ENCODE measurements around the gene SIAH3. TPM values are rescaled to one million over a fixed set of nuclear protein-coding genes. Genes with fewer than 3 reads are reported as not detected.
"Not testable (repeated sequence)": the region's sequence is repeated elsewhere in the genome, so short reads cannot be mapped to it uniquely, and the experiment has no call there.

SIAH3 gene, protein sequence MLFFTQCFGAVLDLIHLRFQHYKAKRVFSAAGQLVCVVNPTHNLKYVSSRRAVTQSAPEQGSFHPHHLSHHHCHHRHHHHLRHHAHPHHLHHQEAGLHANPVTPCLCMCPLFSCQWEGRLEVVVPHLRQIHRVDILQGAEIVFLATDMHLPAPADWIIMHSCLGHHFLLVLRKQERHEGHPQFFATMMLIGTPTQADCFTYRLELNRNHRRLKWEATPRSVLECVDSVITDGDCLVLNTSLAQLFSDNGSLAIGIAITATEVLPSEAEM
- under 1 TPM; 0.65 to 0.90 (median 0.82) TPM for polyA plus RNA-seq (ENCODE audit: insufficient read length in 4 of 4)

DNA sequence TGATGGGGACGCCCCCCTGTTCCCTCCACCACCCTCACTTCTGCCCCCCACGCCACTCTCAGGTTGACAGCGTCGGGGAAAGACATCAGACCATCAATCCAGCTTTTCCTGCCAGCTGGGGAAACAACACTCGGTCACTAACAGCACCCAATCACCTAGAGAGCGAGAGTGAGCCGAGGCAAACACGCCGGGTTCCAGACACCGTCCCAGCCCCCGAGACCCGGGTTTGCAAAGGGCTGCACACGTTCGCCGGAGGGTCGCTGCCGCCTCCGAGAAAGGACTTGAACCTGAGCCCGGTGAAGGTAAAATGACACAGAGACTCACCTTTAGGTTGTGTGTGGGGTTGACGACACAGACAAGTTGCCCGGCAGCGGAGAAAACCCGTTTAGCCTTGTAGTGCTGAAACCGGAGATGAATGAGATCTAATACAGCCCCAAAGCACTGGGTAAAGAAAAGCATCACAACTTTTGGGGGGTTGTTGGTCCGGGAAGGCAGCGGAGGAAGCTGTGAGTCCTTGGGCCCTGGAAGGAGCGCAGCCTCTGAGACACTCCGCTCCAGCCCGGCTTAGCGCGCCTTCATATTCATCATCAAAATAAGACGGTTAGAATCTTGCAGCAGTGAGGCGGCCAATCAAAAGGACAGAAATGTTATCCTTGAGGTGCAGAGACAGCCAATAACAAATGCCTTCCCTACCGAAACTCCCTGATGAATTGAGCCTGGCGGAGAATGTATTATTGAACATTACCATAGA lies at the start of gene SIAH3:
SIAH3 (minus strand) TSS at position 583 of the 751 bp plus-strand sequence; CDS start at position 459, 124 bp downstream.
- DNase-seq (ENCODE audit: low read depth in 4 of 4, low spot score in 3 of 4), result no peak

DNA sequence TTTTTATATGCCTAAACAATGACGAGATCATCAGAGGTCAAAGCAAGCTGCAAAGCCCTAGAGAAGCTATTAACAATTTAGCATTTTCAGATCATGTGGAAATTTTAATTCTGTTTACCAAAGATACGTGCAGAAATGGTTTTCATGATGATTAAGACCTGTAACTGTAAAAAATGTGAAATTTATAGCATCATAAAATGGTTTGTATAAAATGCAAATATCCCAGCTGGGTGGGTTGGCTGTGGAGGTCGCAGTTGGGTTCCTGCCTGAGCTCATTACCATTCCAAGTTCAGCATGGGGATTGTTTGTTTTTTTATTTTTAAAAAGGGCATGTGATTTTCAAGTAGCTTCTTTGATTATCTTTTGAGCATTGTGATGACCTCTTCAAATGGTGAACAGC lies 47.9 kb upstream of the SIAH3 start:
- DNase-seq (ENCODE audit: low read depth in 4 of 4, low spot score in 3 of 4), result no peak

- DNase-seq (ENCODE audit: low read depth in 4 of 4, low spot score in 3 of 4), result no peak
Measured at GRCh38 chr13:45897562-45897961, 46.0 kb upstream of the SIAH3 start.

DNA sequence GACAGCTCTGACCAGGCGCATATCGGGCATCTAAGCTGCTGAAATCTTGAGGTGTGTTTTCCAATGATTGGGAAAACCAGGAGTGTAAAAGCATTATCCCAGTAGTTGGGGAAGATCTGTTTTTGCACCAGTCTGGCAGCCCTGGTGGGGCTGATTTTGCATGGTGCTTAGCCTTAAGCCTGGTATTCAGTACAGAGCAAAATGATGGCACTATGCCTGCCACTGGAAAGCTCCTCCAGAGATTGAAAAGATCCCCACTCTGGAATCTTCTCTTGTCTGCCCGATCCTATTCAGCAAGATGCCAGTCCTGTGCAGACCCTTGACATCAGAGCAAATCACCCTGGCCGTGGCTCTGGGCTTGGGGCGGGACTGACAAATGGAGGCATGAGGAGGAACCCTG lies 44.7 kb upstream of the SIAH3 start:
- DNase-seq (ENCODE audit: low read depth in 4 of 4, low spot score in 3 of 4), result no peak

GRCh38 chr13:45895881-45896280 lies 44.3 kb upstream of the SIAH3 start:
- DNase-seq (ENCODE audit: low read depth in 4 of 4, low spot score in 3 of 4), result peak in 3 of 4 donors; percentile 39 to 59 (median 59)

- DNase-seq (ENCODE audit: low read depth in 4 of 4, low spot score in 3 of 4), result no peak
Measured at GRCh38 chr13:45892513-45892912, 41.0 kb upstream of the SIAH3 start.

- DNase-seq (ENCODE audit: low read depth in 4 of 4, low spot score in 3 of 4), result no peak
Measured at GRCh38 chr13:45889590-45890243, 38.2 kb upstream of the SIAH3 start.

GRCh38 chr13:45886466-45886865 lies 34.9 kb upstream of the SIAH3 start:
- no peak for DNase-seq (ENCODE audit: low read depth in 4 of 4, low spot score in 3 of 4)

- DNase-seq (ENCODE audit: low read depth in 4 of 4, low spot score in 3 of 4), result no peak
Measured at GRCh38 chr13:45885194-45885593, 33.6 kb upstream of the SIAH3 start.

DNA sequence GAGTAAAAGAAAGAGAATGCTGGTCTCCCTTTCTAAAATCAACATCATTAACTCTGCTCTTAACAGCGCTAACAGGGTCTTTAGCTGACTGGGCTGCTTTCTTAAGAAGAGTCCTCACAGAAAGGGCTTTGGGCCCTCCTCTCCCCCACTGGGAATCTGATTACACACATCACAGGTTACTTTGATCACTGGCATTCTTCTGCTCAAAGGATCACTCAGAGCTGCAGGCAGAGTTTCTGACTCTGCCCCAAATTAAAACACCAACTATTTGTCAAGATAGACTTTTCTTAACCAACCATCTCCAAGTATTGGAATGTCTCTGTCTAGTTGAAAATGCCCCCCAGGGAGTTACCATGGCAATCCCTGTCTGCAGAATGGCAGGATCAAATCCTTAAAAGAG lies 31.1 kb upstream of the SIAH3 start:
- no peak for DNase-seq (ENCODE audit: low read depth in 4 of 4, low spot score in 3 of 4)

DNA sequence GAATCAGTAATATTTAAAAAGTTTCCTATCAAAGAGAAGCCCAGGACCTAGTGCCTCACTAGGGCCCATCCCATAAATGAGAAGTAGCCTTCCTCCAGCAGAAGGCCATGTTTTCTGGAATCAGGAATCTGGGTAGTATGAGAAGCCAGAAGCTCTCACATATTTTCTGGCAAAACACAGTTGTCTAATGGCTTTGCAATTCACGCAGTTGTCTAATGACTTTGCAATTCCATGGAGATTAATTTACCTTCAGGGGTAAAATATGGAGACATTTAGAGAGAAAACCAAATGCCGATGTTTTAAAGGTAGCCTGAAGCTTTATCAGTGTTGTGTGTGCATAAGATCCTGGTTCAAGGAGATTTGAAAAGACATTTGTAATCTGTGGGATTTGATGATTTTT lies 29.8 kb upstream of the SIAH3 start:
- no peak for DNase-seq (ENCODE audit: low read depth in 4 of 4, low spot score in 3 of 4)

DNA sequence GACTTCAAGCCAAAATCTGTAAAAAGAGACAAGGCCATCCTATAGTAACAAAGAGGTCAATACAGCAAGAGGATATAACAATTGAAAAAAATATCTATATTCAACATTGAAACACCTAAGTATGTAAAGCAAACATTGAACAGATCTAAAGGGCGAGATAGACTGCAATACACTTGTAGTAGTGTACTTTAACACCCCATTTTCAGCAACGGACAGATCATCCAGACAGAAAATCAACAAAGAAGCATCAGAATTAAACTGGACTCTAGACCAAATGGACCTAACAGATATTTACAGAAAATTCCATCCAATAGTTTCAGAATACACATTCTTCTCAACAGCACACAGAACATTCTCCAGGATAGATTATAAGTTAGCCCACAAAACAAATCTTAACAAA lies 28.7 kb upstream of the SIAH3 start:
- no peak for DNase-seq (ENCODE audit: low read depth in 4 of 4, low spot score in 3 of 4)

GRCh38 chr13:45879666-45880065 lies 28.1 kb upstream of the SIAH3 start:
- no peak for DNase-seq (ENCODE audit: low read depth in 4 of 4, low spot score in 3 of 4)

GRCh38 chr13:45878966-45879365 lies 27.4 kb upstream of the SIAH3 start:
- DNase-seq (ENCODE audit: low read depth in 4 of 4, low spot score in 3 of 4), result no peak

GRCh38 chr13:45876781-45877180 lies 25.2 kb upstream of the SIAH3 start:
- no peak for DNase-seq (ENCODE audit: low read depth in 4 of 4, low spot score in 3 of 4)

- DNase-seq (ENCODE audit: low read depth in 4 of 4, low spot score in 3 of 4), result no peak
Measured at GRCh38 chr13:45875951-45876350, 24.4 kb upstream of the SIAH3 start.

- DNase-seq (ENCODE audit: low read depth in 4 of 4, low spot score in 3 of 4), result no peak
Measured at GRCh38 chr13:45873491-45874325, 22.2 kb upstream of the SIAH3 start.

- no peak for DNase-seq (ENCODE audit: low read depth in 4 of 4, low spot score in 3 of 4)
Measured at GRCh38 chr13:45872566-45872965, 21.0 kb upstream of the SIAH3 start.

DNA sequence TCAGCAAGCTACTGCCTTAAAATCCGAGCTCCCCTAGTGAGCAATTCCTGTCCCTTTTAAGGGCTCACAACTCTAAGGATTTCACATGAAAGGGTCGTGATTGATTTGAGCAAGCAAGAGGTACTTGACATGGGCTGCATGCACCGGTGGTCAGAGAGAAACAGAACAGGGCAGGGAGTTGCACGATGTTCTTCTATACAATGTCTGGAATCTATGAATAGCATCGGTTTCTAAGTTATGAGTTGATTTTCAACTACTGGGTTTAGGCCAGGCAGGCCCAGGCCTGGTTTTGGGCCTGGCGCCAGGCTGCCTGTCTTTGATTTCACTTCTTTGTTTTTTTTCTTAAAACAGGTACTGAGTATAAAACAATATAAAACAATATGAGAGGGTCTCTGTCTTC lies 19.6 kb upstream of the SIAH3 start:
- not testable (repeated sequence) for DNase-seq (ENCODE audit: low read depth in 4 of 4, low spot score in 3 of 4)

GRCh38 chr13:45870232-45870631 lies 18.7 kb upstream of the SIAH3 start:
- DNase-seq (ENCODE audit: low read depth in 4 of 4, low spot score in 3 of 4), result no peak

DNA sequence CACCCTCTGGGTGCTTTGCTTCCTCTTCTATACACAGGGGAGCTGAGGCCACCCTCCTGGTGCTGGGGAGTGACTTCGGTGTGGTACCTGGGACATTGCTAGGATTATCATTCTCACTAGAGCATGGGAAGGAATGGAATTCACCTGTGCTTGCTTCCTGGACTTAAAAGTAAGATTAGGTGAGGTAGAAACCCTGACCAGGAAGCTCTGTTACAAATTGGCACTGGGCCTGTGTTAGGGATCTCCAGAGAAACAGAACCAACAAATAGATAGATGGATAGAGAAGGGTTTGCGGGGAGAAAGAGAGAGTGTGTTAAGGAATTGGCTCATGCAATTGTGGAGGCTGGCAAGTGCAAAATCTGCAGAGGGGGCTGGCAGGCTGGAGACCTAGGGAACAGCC lies 13.9 kb upstream of the SIAH3 start:
- DNase-seq (ENCODE audit: low read depth in 4 of 4, low spot score in 3 of 4), result no peak
